GM10847 (cell line): Measurements from ENCODE around the gene SUGP2.

Source experiments
- POLR2A ChIP-seq: IDR thresholded peaks from 2 replicates; pipeline ENCODE4 v1.6.1; 2011; ENCODE audit not compliant: insufficient read length; ENCODE audit errors: extremely low read depth

The SUGP2 gene

GRCh38 chr19:19051478-19052213 is 18.3 kb upstream of the SUGP2 start:
- no peak for TF ChIP-seq POLR2A

DNA sequence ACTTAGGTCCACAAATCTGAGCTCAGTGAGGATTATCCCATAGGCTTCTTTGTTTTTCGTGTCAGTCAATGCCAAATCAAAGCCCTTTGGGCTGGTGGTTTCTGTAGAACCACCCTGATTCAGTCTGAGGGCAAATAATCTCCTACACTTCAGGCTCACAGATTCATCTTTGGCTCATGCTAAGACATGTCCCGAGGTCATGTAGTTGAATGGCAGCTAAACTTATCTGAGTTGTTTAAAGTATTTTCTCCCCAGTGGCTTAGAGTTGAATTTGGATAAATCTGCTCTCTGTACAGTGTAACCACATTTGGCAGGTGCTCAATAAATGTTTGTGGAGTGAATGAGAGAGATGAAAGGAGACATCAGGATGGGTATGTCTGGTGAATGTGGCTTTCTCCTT is 17.4 kb upstream of the SUGP2 start:
- TF ChIP-seq POLR2A = no peak

DNA sequence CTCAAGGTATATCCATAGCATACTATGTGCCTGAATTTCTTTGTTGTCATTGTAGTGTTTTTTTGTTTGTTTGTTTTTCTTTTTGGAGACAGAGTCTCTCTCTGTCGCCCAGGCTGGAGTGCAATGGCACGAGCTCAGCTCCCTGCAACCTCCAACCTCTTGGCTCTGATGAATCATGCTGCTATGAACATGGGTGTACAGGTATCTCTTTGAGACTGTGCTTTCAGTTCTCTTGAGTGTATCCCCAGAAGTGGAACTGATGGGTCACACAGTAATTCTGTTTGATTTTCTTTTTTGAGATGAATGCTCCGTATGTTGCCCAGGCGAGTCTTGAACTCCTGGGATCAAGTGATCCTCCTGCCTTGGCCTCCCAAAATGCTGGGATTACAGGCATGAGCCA is 16.8 kb upstream of the SUGP2 start:
- TF ChIP-seq POLR2A = no peak

GRCh38 chr19:19049406-19049805 is 16.1 kb upstream of the SUGP2 start:
- no peak for TF ChIP-seq POLR2A

GRCh38 chr19:19043881-19044280 is 10.6 kb upstream of the SUGP2 start:
- no peak for TF ChIP-seq POLR2A

GRCh38 chr19:19043481-19043880 is 10.2 kb upstream of the SUGP2 start:
- TF ChIP-seq POLR2A = no peak

DNA sequence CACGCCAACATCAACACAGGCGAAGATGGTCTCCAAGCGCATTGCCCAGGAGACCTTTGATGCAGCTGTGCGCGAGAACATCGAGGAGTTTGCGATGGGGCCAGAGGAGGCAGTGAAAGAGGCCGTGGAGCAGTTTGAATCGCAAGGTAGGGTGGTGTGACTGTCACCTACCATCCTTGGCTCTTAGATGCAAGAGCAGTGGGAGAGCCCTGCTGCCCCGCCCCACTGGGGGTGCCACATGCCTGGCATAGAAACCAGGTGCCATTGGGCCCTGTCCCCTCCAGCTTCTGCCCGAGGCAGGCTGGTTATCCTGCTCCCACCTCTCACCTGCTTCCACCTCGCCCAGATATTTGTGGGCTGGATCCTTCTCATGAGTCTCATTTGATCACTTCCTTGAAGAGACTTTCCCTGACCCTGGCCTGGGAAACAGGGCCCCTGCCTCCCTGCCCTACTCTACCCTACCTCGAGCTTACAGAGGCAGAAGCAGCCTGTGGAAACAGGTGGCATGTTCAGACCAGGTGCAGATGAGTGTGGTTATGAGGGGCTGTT is 9.5 kb upstream of the SUGP2 start:
- no peak for TF ChIP-seq POLR2A

GRCh38 chr19:19040417-19040816 is 7.1 kb upstream of the SUGP2 start:
- TF ChIP-seq POLR2A = no peak

- TF ChIP-seq POLR2A = no peak
Measured at GRCh38 chr19:19039901-19040300, 6.6 kb upstream of the SUGP2 start.

GRCh38 chr19:19034204-19034624 is 897 bp upstream of the SUGP2 start:
- TF ChIP-seq POLR2A = no peak

DNA sequence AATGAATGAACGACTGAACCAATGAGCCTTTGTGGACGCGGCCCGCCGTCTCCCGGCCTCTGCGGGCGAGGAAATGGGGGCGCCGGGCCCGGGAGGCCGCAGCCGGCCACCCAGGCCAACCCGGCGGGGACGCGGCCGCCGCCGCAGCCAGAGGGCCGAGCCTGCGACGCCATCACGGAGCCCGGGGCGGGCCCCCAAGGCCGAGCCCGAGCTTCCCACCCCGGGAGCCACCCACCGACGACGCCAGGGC is 216 bp downstream of the SUGP2 start:
- no peak for TF ChIP-seq POLR2A

- TF ChIP-seq POLR2A = no peak
Measured at GRCh38 chr19:19032420-19033175, 719 bp downstream of the SUGP2 start.

- TF ChIP-seq POLR2A = no peak
Measured at GRCh38 chr19:19031891-19032290, 1.4 kb downstream of the SUGP2 start.

- no peak for TF ChIP-seq POLR2A
Measured at GRCh38 chr19:19028526-19028925, 4.8 kb downstream of the SUGP2 start.

GRCh38 chr19:19027228-19027627 is 6.1 kb downstream of the SUGP2 start:
- no peak for TF ChIP-seq POLR2A

- TF ChIP-seq POLR2A = no peak
Measured at GRCh38 chr19:19026299-19026971, 6.9 kb downstream of the SUGP2 start.
